ENCODE measurements around the gene ZNF559. TPM values are rescaled to one million over a fixed set of nuclear protein-coding genes. Genes with fewer than 3 reads are reported as not detected.

ZNF559 gene
- total and polyA plus RNA-seq, 2 experiments from 2014 or later: 18.9 to 19.3 TPM

DNA sequence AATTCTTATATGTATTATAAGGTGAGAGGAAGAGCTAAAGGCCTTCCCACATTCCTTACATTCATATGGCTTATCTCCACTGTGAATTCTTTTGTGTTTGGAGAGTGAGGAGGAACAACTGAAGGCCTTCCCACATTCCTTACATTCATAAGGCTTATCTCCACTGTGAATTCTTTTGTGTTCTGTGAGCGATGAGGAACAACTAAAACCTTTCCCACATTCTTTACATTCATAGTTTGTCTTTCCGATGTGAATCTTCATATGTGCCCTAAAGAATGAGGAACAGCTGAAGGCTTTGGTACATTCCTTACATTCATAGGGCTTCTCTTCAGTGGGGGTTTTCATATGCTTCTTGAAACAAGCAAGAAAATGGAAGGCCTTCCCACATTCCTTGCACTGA is 27.6 kb upstream of the ZNF559 start:
- Mint-ChIP-seq H3K4me1 (no peaks in the 10 kb centered on the region), H3K4me3 (no peak overlapping the region), H3K27me3 (ENCODE audit: insufficient read depth, low read depth, poor library complexity) (no peaks in the 10 kb centered on the region), H3K36me3 (ENCODE audit: low read depth) (peaks cover 86% of the 10 kb centered on the region), H3K27ac (no peak overlapping the region), H3K9me3 (peaks cover 95% of the 10 kb centered on the region)
- H3K27me3 ChIP-seq (ENCODE audit: insufficient read depth): no peaks in the 10 kb centered on the region
- no peaks in the 10 kb centered on the region for H3K4me1 ChIP-seq (ENCODE audit: insufficient read depth)
- H3K27ac ChIP-seq (ENCODE audit: low read depth): no peak overlapping the region
- no peaks in the 10 kb centered on the region for H3K9me2 ChIP-seq (ENCODE audit: insufficient read depth)
- no peak overlapping the region for H3K4me3 ChIP-seq
- H3K79me2 ChIP-seq (replicated peaks; ENCODE audit: insufficient read depth): no peaks in the 10 kb centered on the region
- ATAC-seq (no peak), DNase-seq (ENCODE audit: low spot score) (peak; percentile 33)
- no peak overlapping the region for H2AFZ ChIP-seq
- no peak for TF ChIP-seq EZH2 (IDR thresholded peaks at IDR 0.05; ENCODE audit: low read depth, unreplicated experiment)
- TF ChIP-seq ZNF331 (CRISPR knock-in tag; IDR thresholded peaks at IDR 0.05; ENCODE audit: low read depth): no peak
- TF ChIP-seq POLR2AphosphoS5 (IDR thresholded peaks at IDR 0.05; ENCODE audit: low read depth): no peak
- no peak for TF ChIP-seq STAT1 (IDR thresholded peaks at IDR 0.05; ENCODE audit: unreplicated experiment)
- TF ChIP-seq CREB1 (CRISPR knock-in tag; IDR thresholded peaks at IDR 0.05; ENCODE audit: low read depth): no peak
- TF ChIP-seq ZNF114 (CRISPR knock-in tag; IDR thresholded peaks at IDR 0.05): no peak
- no peak for TF ChIP-seq JUNB (IDR thresholded peaks at IDR 0.05; ENCODE audit: unreplicated experiment)
- TF ChIP-seq NANOG (IDR thresholded peaks at IDR 0.05; ENCODE audit: borderline replicate concordance): no peak
- TF ChIP-seq, protein P1, sequence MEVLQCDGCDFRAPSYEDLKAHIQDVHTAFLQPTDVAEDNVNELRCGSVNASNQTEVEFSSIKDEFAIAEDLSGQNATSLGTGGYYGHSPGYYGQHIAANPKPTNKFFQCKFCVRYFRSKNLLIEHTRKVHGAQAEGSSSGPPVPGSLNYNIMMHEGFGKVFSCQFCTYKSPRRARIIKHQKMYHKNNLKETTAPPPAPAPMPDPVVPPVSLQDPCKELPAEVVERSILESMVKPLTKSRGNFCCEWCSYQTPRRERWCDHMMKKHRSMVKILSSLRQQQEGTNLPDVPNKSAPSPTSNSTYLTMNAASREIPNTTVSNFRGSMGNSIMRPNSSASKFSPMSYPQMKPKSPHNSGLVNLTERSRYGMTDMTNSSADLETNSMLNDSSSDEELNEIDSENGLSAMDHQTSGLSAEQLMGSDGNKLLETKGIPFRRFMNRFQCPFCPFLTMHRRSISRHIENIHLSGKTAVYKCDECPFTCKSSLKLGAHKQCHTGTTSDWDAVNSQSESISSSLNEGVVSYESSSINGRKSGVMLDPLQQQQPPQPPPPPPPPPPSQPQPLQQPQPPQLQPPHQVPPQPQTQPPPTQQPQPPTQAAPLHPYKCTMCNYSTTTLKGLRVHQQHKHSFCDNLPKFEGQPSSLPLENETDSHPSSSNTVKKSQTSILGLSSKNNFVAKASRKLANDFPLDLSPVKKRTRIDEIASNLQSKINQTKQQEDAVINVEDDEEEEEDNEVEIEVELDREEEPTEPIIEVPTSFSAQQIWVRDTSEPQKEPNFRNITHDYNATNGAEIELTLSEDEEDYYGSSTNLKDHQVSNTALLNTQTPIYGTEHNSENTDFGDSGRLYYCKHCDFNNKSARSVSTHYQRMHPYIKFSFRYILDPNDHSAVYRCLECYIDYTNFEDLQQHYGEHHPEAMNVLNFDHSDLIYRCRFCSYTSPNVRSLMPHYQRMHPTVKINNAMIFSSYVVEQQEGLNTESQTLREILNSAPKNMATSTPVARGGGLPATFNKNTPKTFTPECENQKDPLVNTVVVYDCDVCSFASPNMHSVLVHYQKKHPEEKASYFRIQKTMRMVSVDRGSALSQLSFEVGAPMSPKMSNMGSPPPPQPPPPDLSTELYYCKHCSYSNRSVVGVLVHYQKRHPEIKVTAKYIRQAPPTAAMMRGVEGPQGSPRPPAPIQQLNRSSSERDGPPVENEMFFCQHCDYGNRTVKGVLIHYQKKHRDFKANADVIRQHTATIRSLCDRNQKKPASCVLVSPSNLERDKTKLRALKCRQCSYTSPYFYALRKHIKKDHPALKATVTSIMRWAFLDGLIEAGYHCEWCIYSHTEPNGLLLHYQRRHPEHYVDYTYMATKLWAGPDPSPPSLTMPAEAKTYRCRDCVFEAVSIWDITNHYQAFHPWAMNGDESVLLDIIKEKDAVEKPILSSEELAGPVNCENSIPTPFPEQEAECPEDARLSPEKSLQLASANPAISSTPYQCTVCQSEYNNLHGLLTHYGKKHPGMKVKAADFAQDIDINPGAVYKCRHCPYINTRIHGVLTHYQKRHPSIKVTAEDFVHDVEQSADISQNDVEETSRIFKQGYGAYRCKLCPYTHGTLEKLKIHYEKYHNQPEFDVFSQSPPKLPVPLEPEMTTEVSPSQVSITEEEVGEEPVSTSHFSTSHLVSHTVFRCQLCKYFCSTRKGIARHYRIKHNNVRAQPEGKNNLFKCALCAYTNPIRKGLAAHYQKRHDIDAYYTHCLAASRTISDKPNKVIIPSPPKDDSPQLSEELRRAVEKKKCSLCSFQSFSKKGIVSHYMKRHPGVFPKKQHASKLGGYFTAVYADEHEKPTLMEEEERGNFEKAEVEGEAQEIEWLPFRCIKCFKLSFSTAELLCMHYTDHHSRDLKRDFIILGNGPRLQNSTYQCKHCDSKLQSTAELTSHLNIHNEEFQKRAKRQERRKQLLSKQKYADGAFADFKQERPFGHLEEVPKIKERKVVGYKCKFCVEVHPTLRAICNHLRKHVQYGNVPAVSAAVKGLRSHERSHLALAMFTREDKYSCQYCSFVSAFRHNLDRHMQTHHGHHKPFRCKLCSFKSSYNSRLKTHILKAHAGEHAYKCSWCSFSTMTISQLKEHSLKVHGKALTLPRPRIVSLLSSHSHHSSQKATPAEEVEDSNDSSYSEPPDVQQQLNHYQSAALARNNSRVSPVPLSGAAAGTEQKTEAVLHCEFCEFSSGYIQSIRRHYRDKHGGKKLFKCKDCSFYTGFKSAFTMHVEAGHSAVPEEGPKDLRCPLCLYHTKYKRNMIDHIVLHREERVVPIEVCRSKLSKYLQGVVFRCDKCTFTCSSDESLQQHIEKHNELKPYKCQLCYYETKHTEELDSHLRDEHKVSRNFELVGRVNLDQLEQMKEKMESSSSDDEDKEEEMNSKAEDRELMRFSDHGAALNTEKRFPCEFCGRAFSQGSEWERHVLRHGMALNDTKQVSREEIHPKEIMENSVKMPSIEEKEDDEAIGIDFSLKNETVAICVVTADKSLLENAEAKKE (CRISPR knock-in tag; IDR thresholded peaks at IDR 0.05): no peak
- TF ChIP-seq, protein P2, sequence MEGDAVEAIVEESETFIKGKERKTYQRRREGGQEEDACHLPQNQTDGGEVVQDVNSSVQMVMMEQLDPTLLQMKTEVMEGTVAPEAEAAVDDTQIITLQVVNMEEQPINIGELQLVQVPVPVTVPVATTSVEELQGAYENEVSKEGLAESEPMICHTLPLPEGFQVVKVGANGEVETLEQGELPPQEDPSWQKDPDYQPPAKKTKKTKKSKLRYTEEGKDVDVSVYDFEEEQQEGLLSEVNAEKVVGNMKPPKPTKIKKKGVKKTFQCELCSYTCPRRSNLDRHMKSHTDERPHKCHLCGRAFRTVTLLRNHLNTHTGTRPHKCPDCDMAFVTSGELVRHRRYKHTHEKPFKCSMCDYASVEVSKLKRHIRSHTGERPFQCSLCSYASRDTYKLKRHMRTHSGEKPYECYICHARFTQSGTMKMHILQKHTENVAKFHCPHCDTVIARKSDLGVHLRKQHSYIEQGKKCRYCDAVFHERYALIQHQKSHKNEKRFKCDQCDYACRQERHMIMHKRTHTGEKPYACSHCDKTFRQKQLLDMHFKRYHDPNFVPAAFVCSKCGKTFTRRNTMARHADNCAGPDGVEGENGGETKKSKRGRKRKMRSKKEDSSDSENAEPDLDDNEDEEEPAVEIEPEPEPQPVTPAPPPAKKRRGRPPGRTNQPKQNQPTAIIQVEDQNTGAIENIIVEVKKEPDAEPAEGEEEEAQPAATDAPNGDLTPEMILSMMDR (conservative IDR thresholded peaks at IDR 0.05; ENCODE audit: low read depth in 2 of 2): no peak
- TF ChIP-seq, protein P3, sequence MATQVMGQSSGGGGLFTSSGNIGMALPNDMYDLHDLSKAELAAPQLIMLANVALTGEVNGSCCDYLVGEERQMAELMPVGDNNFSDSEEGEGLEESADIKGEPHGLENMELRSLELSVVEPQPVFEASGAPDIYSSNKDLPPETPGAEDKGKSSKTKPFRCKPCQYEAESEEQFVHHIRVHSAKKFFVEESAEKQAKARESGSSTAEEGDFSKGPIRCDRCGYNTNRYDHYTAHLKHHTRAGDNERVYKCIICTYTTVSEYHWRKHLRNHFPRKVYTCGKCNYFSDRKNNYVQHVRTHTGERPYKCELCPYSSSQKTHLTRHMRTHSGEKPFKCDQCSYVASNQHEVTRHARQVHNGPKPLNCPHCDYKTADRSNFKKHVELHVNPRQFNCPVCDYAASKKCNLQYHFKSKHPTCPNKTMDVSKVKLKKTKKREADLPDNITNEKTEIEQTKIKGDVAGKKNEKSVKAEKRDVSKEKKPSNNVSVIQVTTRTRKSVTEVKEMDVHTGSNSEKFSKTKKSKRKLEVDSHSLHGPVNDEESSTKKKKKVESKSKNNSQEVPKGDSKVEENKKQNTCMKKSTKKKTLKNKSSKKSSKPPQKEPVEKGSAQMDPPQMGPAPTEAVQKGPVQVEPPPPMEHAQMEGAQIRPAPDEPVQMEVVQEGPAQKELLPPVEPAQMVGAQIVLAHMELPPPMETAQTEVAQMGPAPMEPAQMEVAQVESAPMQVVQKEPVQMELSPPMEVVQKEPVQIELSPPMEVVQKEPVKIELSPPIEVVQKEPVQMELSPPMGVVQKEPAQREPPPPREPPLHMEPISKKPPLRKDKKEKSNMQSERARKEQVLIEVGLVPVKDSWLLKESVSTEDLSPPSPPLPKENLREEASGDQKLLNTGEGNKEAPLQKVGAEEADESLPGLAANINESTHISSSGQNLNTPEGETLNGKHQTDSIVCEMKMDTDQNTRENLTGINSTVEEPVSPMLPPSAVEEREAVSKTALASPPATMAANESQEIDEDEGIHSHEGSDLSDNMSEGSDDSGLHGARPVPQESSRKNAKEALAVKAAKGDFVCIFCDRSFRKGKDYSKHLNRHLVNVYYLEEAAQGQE (IDR thresholded peaks at IDR 0.05; ENCODE audit: unreplicated experiment): no peak
- no peak for TF ChIP-seq EZH2phosphoT487 (IDR thresholded peaks at IDR 0.05; ENCODE audit: unreplicated experiment)
- TF ChIP-seq, protein P4, sequence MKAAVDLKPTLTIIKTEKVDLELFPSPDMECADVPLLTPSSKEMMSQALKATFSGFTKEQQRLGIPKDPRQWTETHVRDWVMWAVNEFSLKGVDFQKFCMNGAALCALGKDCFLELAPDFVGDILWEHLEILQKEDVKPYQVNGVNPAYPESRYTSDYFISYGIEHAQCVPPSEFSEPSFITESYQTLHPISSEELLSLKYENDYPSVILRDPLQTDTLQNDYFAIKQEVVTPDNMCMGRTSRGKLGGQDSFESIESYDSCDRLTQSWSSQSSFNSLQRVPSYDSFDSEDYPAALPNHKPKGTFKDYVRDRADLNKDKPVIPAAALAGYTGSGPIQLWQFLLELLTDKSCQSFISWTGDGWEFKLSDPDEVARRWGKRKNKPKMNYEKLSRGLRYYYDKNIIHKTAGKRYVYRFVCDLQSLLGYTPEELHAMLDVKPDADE (IDR thresholded peaks at IDR 0.05): no peak
- H4K20me1 ChIP-seq (replicated peaks; ENCODE audit: insufficient read depth): no peaks in the 10 kb centered on the region
- H3F3A ChIP-seq (replicated peaks; ENCODE audit: low read depth): no peaks in the 10 kb centered on the region
- H3K36me3 ChIP-seq (ENCODE audit: insufficient read depth): peaks cover 53% of the 10 kb centered on the region
- H3K4me2 ChIP-seq: no peak overlapping the region
